K562 (cell line): ENCODE data around the gene FASTKD3.

Experiments used
- CBX2 ChIP-seq: fragments of 200-600 bp; sonication (generic); IDR thresholded peaks from one replicate; pipeline ENCODE4 v1.6.1; 2012; ENCODE audit warnings: mild to moderate bottlenecking, low read length, inconsistent platforms; ENCODE audit not compliant: insufficient read depth, poor library complexity, severe bottlenecking
- CBX3 ChIP-seq, 2 experiments: IDR thresholded peaks; 1 replicate in 1 of 2; 2 replicates in 1 of 2; pipeline ENCODE4 v1.6.1; 2012; ENCODE audit warnings: inconsistent platforms in 2 of 2, low read length in 2 of 2, borderline replicate concordance in 1 of 2, control low read depth in 1 of 2
- CREB1 ChIP-seq, 2 experiments: sonication (generic) in 1 of 2; formaldehyde crosslinking in 1 of 2; IDR thresholded peaks; 2 replicates each; pipeline versions ENCODE4 v1.6.1 to v1.8.0; 2012 to 2022; ENCODE audit warnings: inconsistent platforms in 1 of 2, mild to moderate bottlenecking in 1 of 2, missing genetic modification reagents in 1 of 2, moderate library complexity in 1 of 2
- FOSL1 ChIP-seq: fragments of 200-800 bp; sonication (Bioruptor generic); conservative IDR thresholded peaks from 2 replicates; pipeline ENCODE4 v1.6.1; 2016; ENCODE audit warnings: missing genetic modification characterization, missing compliant biosample characterization
- MAFK ChIP-seq: IDR thresholded peaks from 2 replicates; pipeline ENCODE4 v1.6.1; 2011; ENCODE audit warnings: low read length, improper control_type of control experiment
- SNAPC5 ChIP-seq: fragments of 250-450 bp; sonication (Bioruptor Pico); IDR thresholded peaks from 2 replicates; pipeline ENCODE4 v1.8.0; 2021; ENCODE audit warnings: moderate library complexity, mild to moderate bottlenecking, inconsistent platforms
- TCF7L2 ChIP-seq: fragments of 150-350 bp; IDR thresholded peaks from 2 replicates; pipeline ENCODE4 v1.6.1; 2016; ENCODE audit warnings: low read depth, mild to moderate bottlenecking, low read length, moderate library complexity
- TF ChIP-seq, protein P1 (sequence below), 3 experiments: IDR thresholded peaks in 2 of 3; conservative IDR thresholded peaks in 1 of 3; 2 replicates each; pipeline ENCODE4 v1.5.1; 2011 to 2012; ENCODE audit warnings: low read length in 3 of 3, mild to moderate bottlenecking in 3 of 3, control low read depth in 2 of 3, improper control_type of control experiment in 1 of 3, inconsistent platforms in 1 of 3, low read depth in 1 of 3, mixed read lengths in 1 of 3, moderate library complexity in 1 of 3; ENCODE audit not compliant: insufficient read depth in 2 of 3
- TF ChIP-seq, protein P2 (sequence below): sonication (generic); formaldehyde crosslinking; IDR thresholded peaks from 2 replicates; pipeline ENCODE4 v1.8.1; 2023; ENCODE audit warnings: mild to moderate bottlenecking, missing genetic modification reagents, moderate library complexity

GRCh38 chr5:7902201-7902600, 33.4 kb upstream of the FASTKD3 start:
- no peak for TF ChIP-seq FOSL1 (tag)
- TF ChIP-seq, protein P1, sequence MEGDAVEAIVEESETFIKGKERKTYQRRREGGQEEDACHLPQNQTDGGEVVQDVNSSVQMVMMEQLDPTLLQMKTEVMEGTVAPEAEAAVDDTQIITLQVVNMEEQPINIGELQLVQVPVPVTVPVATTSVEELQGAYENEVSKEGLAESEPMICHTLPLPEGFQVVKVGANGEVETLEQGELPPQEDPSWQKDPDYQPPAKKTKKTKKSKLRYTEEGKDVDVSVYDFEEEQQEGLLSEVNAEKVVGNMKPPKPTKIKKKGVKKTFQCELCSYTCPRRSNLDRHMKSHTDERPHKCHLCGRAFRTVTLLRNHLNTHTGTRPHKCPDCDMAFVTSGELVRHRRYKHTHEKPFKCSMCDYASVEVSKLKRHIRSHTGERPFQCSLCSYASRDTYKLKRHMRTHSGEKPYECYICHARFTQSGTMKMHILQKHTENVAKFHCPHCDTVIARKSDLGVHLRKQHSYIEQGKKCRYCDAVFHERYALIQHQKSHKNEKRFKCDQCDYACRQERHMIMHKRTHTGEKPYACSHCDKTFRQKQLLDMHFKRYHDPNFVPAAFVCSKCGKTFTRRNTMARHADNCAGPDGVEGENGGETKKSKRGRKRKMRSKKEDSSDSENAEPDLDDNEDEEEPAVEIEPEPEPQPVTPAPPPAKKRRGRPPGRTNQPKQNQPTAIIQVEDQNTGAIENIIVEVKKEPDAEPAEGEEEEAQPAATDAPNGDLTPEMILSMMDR (IDR thresholded peaks at IDR 0.05 in 2 of 3, conservative IDR thresholded peaks at IDR 0.05 in 1 of 3; ENCODE audit: insufficient read depth in 2 of 3, low read depth in 1 of 3, low read length in 3 of 3), result no peak
- no peak for TF ChIP-seq TCF7L2
- TF ChIP-seq SNAPC5 (CRISPR knock-in tag), result no peak
- no peak for TF ChIP-seq CBX2
- no peak for TF ChIP-seq MAFK
- TF ChIP-seq CREB1 (IDR thresholded peaks at IDR 0.05), result no peak
- TF ChIP-seq CREB1 (CRISPR knock-in tag; IDR thresholded peaks at IDR 0.05), result no peak
- no peak for TF ChIP-seq CBX3 (IDR thresholded peaks at IDR 0.05; ENCODE audit: borderline replicate concordance in 1 of 2, low read length in 2 of 2)
- TF ChIP-seq, protein P2, sequence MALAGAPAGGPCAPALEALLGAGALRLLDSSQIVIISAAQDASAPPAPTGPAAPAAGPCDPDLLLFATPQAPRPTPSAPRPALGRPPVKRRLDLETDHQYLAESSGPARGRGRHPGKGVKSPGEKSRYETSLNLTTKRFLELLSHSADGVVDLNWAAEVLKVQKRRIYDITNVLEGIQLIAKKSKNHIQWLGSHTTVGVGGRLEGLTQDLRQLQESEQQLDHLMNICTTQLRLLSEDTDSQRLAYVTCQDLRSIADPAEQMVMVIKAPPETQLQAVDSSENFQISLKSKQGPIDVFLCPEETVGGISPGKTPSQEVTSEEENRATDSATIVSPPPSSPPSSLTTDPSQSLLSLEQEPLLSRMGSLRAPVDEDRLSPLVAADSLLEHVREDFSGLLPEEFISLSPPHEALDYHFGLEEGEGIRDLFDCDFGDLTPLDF (CRISPR knock-in tag), result no peak
